HG03521 (cell line): ENCODE results near the gene PTMS.

ENCODE experiments used
- ATAC-seq: cut with Tn5 transposase; IDR thresholded peaks from one replicate; pipeline ENCODE4 v1.9.1; 2021; ENCODE audit warnings: mild to moderate bottlenecking, moderate library complexity; ENCODE audit not compliant: unreplicated experiment

PTMS gene

GRCh38 chr12:6771509-6772330 is 5.6 kb downstream of the PTMS start:
- ATAC-seq = no peak

- ATAC-seq = no peak
Observed at GRCh38 chr12:6772331-6772695, 6.2 kb downstream of the PTMS start, which contains the start of gene LAG3. LAG3 (plus strand) TSS chr12:6772520; CDS start chr12:6772853, 333 bp downstream.

GRCh38 chr12:6772726-6773589 is 6.8 kb downstream of the PTMS start:
- no peak for ATAC-seq

- ATAC-seq = no peak
Observed at GRCh38 chr12:6773590-6774351, 7.6 kb downstream of the PTMS start.

- no peak for ATAC-seq
Observed at GRCh38 chr12:6774499-6775062, 8.4 kb downstream of the PTMS start.

GRCh38 chr12:6775185-6776174 is 9.3 kb downstream of the PTMS start:
- no peak for ATAC-seq

- ATAC-seq = no peak
Observed at GRCh38 chr12:6777386-6777785, 11.2 kb downstream of the PTMS start.

- no peak for ATAC-seq
Observed at GRCh38 chr12:6778217-6778573, 12.0 kb downstream of the PTMS start.

- peak; percentile 80 for ATAC-seq
Observed at GRCh38 chr12:6778574-6779550, 12.7 kb downstream of the PTMS start.

GRCh38 chr12:6779708-6780432 is 13.7 kb downstream of the PTMS start:
- no peak for ATAC-seq

- no peak for ATAC-seq
Observed at GRCh38 chr12:6780573-6780972, 14.4 kb downstream of the PTMS start.

- no peak for ATAC-seq
Observed at GRCh38 chr12:6782119-6782518, 16.0 kb downstream of the PTMS start.

- ATAC-seq = no peak
Observed at GRCh38 chr12:6782850-6783566, 16.8 kb downstream of the PTMS start.

GRCh38 chr12:6783828-6784227 is 17.7 kb downstream of the PTMS start:
- no peak for ATAC-seq

GRCh38 chr12:6784296-6784695 is 18.1 kb downstream of the PTMS start:
- ATAC-seq = no peak

GRCh38 chr12:6784761-6785160 is 18.6 kb downstream of the PTMS start:
- no peak for ATAC-seq

- no peak for ATAC-seq
Observed at GRCh38 chr12:6786416-6787094, 20.4 kb downstream of the PTMS start.
